Measurements from ENCODE around the gene EFHC1. TPM values are rescaled to one million over a fixed set of nuclear protein-coding genes. Genes with fewer than 3 reads are reported as not detected.

The EFHC1 gene
- polyA plus RNA-seq, 1 donor from 2014 or later: 7.1 TPM

- Mint-ChIP-seq H3K4me3 (peak overlapping the region; percentile 70 to 84 (median 80)), H3K4me1 (peaks cover 37 to 60% (median 52%) of the 10 kb centered on the region in 3 donors), H3K27ac (peak overlapping the region; percentile 95 to 99 (median 97)), H3K9me3 (no peaks in the 10 kb centered on the region), H3K27me3 (no peaks in the 10 kb centered on the region), H3K36me3 (peaks cover 4% of the 10 kb centered on the region)
These were observed 78.4 kb downstream of the EFHC1 start for GRCh38 chr6:52498538-52499017.

GRCh38 chr6:52499026-52499425 lies 78.9 kb downstream of the EFHC1 start:
- no peaks in the 10 kb centered on the region for H3K9me3 Mint-ChIP-seq
- peaks cover 32 to 55% (median 48%) of the 10 kb centered on the region in 3 donors for H3K4me1 Mint-ChIP-seq
- H3K36me3 Mint-ChIP-seq: peaks cover 4% of the 10 kb centered on the region
- H3K27me3 Mint-ChIP-seq: no peaks in the 10 kb centered on the region
- peak overlapping the region in 3 of 4 donors; percentile 79 to 84 (median 81) for H3K4me3 Mint-ChIP-seq
- H3K27ac Mint-ChIP-seq: peak overlapping the region; percentile 95 to 99 (median 97)

GRCh38 chr6:52499681-52500236 lies 79.6 kb downstream of the EFHC1 start:
- Mint-ChIP-seq H3K27me3 (no peaks in the 10 kb centered on the region), H3K4me1 (peaks cover 29 to 49% (median 41%) of the 10 kb centered on the region in 3 donors), H3K4me3 (no peak overlapping the region), H3K27ac (peak overlapping the region in 2 of 3 donors; percentile 23 to 80), H3K36me3 (peaks cover 6% of the 10 kb centered on the region), H3K9me3 (no peaks in the 10 kb centered on the region)

GRCh38 chr6:52500238-52501129 lies 80.3 kb downstream of the EFHC1 start:
- Mint-ChIP-seq H3K4me1 (peaks cover 29 to 43% (median 41%) of the 10 kb centered on the region in 3 donors), H3K27me3 (no peaks in the 10 kb centered on the region), H3K4me3 (no peak overlapping the region), H3K27ac (peak overlapping the region in 2 of 3 donors; percentile 16 to 33), H3K36me3 (peaks cover 9% of the 10 kb centered on the region), H3K9me3 (no peaks in the 10 kb centered on the region)

GRCh38 chr6:52502306-52503029 lies 82.3 kb downstream of the EFHC1 start:
- H3K4me1 Mint-ChIP-seq: peaks cover 14 to 24% (median 24%) of the 10 kb centered on the region in 3 donors
- H3K36me3 Mint-ChIP-seq: peaks cover 10% of the 10 kb centered on the region
- H3K9me3 Mint-ChIP-seq: no peaks in the 10 kb centered on the region
- H3K4me3 Mint-ChIP-seq: no peak overlapping the region
- peak overlapping the region in 1 of 3 donors; percentile 14 for H3K27ac Mint-ChIP-seq
- no peaks in the 10 kb centered on the region for H3K27me3 Mint-ChIP-seq

- peaks cover 10% of the 10 kb centered on the region for H3K36me3 Mint-ChIP-seq
- H3K4me1 Mint-ChIP-seq: peaks cover 6 to 16% (median 16%) of the 10 kb centered on the region in 3 donors
- H3K27ac Mint-ChIP-seq: no peak overlapping the region
- no peaks in the 10 kb centered on the region for H3K9me3 Mint-ChIP-seq
- H3K27me3 Mint-ChIP-seq: no peaks in the 10 kb centered on the region
- H3K4me3 Mint-ChIP-seq: no peak overlapping the region
These were observed 83.2 kb downstream of the EFHC1 start for GRCh38 chr6:52503323-52503747.

- H3K27ac Mint-ChIP-seq: peak overlapping the region in 1 of 3 donors; percentile 83
These were observed 84.0 kb downstream of the EFHC1 start for GRCh38 chr6:52503851-52504781.

GRCh38 chr6:52504782-52505136 lies 84.6 kb downstream of the EFHC1 start:
- H3K4me1 Mint-ChIP-seq: peaks cover 0 to 6% (median 2%) of the 10 kb centered on the region in 3 donors
- peak overlapping the region in 1 of 3 donors; percentile 83 for H3K27ac Mint-ChIP-seq
- no peak overlapping the region for H3K4me3 Mint-ChIP-seq
- H3K9me3 Mint-ChIP-seq: no peaks in the 10 kb centered on the region
- H3K36me3 Mint-ChIP-seq: peaks cover 16% of the 10 kb centered on the region
- H3K27me3 Mint-ChIP-seq: no peaks in the 10 kb centered on the region

More at GRCh38 chr6:52503851-52504781, 84.0 kb downstream of the EFHC1 start:
- H3K27me3 Mint-ChIP-seq: no peaks in the 10 kb centered on the region
- peaks cover 0 to 8% (median 8%) of the 10 kb centered on the region in 3 donors for H3K4me1 Mint-ChIP-seq
- H3K4me3 Mint-ChIP-seq: no peak overlapping the region
- peaks cover 14% of the 10 kb centered on the region for H3K36me3 Mint-ChIP-seq
- H3K9me3 Mint-ChIP-seq: no peaks in the 10 kb centered on the region

- Mint-ChIP-seq H3K4me3 (no peak overlapping the region), H3K4me1 (peaks cover 0 to 3% (median 2%) of the 10 kb centered on the region in 3 donors), H3K9me3 (no peaks in the 10 kb centered on the region), H3K27ac (peak overlapping the region in 2 of 3 donors; percentile 32 to 83), H3K36me3 (peaks cover 16% of the 10 kb centered on the region), H3K27me3 (no peaks in the 10 kb centered on the region)
These were observed 85.7 kb downstream of the EFHC1 start for GRCh38 chr6:52505726-52506409.

- H3K9me3 Mint-ChIP-seq: no peaks in the 10 kb centered on the region
- peak overlapping the region; percentile 32 to 63 (median 37) for H3K27ac Mint-ChIP-seq
- no peak overlapping the region for H3K4me3 Mint-ChIP-seq
- H3K27me3 Mint-ChIP-seq: no peaks in the 10 kb centered on the region
- H3K4me1 Mint-ChIP-seq: peaks cover 0 to 3% (median 2%) of the 10 kb centered on the region in 3 donors
- peaks cover 16% of the 10 kb centered on the region for H3K36me3 Mint-ChIP-seq
These were observed 86.3 kb downstream of the EFHC1 start for GRCh38 chr6:52506476-52506875.

GRCh38 chr6:52507557-52508260 lies 87.6 kb downstream of the EFHC1 start:
- Mint-ChIP-seq H3K27ac (no peak overlapping the region), H3K4me1 (peaks cover 0 to 3% (median 2%) of the 10 kb centered on the region in 3 donors), H3K27me3 (no peaks in the 10 kb centered on the region), H3K4me3 (no peak overlapping the region), H3K36me3 (peaks cover 15% of the 10 kb centered on the region), H3K9me3 (no peaks in the 10 kb centered on the region)

- H3K27me3 Mint-ChIP-seq: no peaks in the 10 kb centered on the region
- no peak overlapping the region for H3K27ac Mint-ChIP-seq
- peaks cover 14% of the 10 kb centered on the region for H3K36me3 Mint-ChIP-seq
These were observed 88.2 kb downstream of the EFHC1 start for GRCh38 chr6:52508261-52508739.

More at GRCh38 chr6:52508261-52508739, 88.2 kb downstream of the EFHC1 start:
- peaks cover 0 to 3% (median 2%) of the 10 kb centered on the region in 3 donors for H3K4me1 Mint-ChIP-seq
- H3K9me3 Mint-ChIP-seq: no peaks in the 10 kb centered on the region
- H3K4me3 Mint-ChIP-seq: no peak overlapping the region
